Esophagus squamous epithelium (tissue), 5 donors: ENCODE data around the gene SHANK2. TPM values are rescaled to one million over a fixed set of nuclear protein-coding genes. Genes with fewer than 3 reads are reported as not detected.

ENCODE experiments used
- DNase-seq: peaks from one replicate; lab custom pipeline; 2025; lab: John Stamatoyannopoulos, UW
- H3K27ac ChIP-seq, 4 donors: fragments of 200-600 bp; sonication (generic); one replicate each; pipeline ENCODE4 v1.5.1; 2016 to 2019; ENCODE audit warnings: mild to moderate bottlenecking in 1 of 4
- H3K27me3 ChIP-seq, 4 donors: fragments of 200-600 bp; sonication (generic); 1 replicate in 3 of 4; 2 replicates in 1 of 4; pipeline versions ENCODE4 v1.5.1 to v1.6.0; 2017 to 2021; ENCODE audit warnings: antibody characterized with exemption in 1 of 4
- H3K36me3 ChIP-seq, 3 donors: fragments of 200-600 bp; sonication (generic); one replicate each; pipeline ENCODE4 v1.5.1; 2016 to 2019
- H3K4me1 ChIP-seq, 3 donors: fragments of 200-600 bp; sonication (generic); one replicate each; pipeline ENCODE4 v1.5.1; 2017 to 2019
- H3K4me3 ChIP-seq, 4 donors: fragments of 200-600 bp; sonication (generic); 1 replicate in 3 of 4; 2 replicates in 1 of 4; pipeline ENCODE4 v1.5.1; 2016 to 2019; ENCODE audit warnings: mild to moderate bottlenecking in 2 of 4, moderate library complexity in 1 of 4
- H3K9me3 ChIP-seq, 3 donors: fragments of 200-600 bp; sonication (generic); one replicate each; pipeline ENCODE4 v1.5.1; 2016 to 2019
- POLR2A ChIP-seq, 4 donors: fragments of 450-650 bp; IDR thresholded peaks; one replicate each; pipeline ENCODE4 v1.6.1; 2017; ENCODE audit warnings: antibody characterized with exemption in 4 of 4, mild to moderate bottlenecking in 4 of 4, moderate library complexity in 3 of 4
- WGBS, 2 donors: methylation state at CpG; one replicate each; pipeline ENCODE4 v1.1.5; 2018; 5-methylcytosine and 5-hydroxymethylcytosine counted together
- intact Hi-C: fragments of 100-400 bp; cut with DNase I; formaldehyde crosslinking; loops from one replicate; pipeline ENCODE4 v1.15.0; 2022
- total RNA-seq, 4 donors: library from RNA; depleted of rRNA; stranded (reverse); fragments of >200 nt; gene quantifications; one replicate each; pipeline ENCODE4 v1.1.0, GENCODE V29; 2016
- TF ChIP-seq, protein P1 (sequence below), 6 experiments: fragments of 450-650 bp in 4 of 6; fragments of 200-600 bp in 2 of 6; sonication (generic) in 2 of 6; IDR thresholded peaks; one replicate each; pipeline ENCODE4 v1.5.1; 2016 to 2019; ENCODE audit warnings: antibody characterized with exemption in 6 of 6, mild to moderate bottlenecking in 4 of 6, moderate library complexity in 4 of 6
- donor health status: DM: yes; HTN: yes; CAD: no.

SHANK2 gene
- total RNA-seq, 4 donors from 2014 or later, result 2.5 to 12.6 (median 4.8) TPM

DNA sequence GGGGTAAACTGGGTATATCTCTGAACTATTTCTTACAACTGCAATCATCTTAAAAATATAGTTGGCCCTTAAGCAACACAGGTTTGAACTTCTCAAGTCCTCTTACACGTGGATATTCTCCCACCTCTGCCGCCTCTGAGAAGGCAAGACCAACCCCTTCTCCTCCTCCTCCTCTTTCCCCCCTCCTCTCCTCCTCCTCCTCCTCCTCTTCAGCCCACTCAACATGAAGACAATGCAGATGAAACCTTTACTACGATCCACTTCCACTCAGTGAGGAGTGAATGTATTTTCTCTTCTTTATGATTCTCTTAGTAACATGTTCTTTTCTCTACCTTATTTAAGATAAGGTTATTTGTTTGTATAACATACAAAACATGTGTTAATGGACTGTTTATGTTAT lies 20.0 kb downstream of the SHANK2 start:
- intact Hi-C loops, result no loop called here
- H3K27ac ChIP-seq, result no peak overlapping the region
- H3K27me3 ChIP-seq, result no peaks in the 10 kb centered on the region
- no peaks in the 10 kb centered on the region for H3K4me1 ChIP-seq
- H3K36me3 ChIP-seq, result no peaks in the 10 kb centered on the region
- WGBS, 2 donors, result 59 to 67% methylated on average over 3 of the region's 3 CpGs
- no peak overlapping the region for H3K4me3 ChIP-seq
- peaks cover 0 to 7% (median 4%) of the 10 kb centered on the region in 3 donors for H3K9me3 ChIP-seq
- no peak for DNase-seq
- TF ChIP-seq, protein P1, sequence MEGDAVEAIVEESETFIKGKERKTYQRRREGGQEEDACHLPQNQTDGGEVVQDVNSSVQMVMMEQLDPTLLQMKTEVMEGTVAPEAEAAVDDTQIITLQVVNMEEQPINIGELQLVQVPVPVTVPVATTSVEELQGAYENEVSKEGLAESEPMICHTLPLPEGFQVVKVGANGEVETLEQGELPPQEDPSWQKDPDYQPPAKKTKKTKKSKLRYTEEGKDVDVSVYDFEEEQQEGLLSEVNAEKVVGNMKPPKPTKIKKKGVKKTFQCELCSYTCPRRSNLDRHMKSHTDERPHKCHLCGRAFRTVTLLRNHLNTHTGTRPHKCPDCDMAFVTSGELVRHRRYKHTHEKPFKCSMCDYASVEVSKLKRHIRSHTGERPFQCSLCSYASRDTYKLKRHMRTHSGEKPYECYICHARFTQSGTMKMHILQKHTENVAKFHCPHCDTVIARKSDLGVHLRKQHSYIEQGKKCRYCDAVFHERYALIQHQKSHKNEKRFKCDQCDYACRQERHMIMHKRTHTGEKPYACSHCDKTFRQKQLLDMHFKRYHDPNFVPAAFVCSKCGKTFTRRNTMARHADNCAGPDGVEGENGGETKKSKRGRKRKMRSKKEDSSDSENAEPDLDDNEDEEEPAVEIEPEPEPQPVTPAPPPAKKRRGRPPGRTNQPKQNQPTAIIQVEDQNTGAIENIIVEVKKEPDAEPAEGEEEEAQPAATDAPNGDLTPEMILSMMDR (IDR thresholded peaks at IDR 0.05), result no peak
- no peak for TF ChIP-seq POLR2A (IDR thresholded peaks at IDR 0.05)

DNA sequence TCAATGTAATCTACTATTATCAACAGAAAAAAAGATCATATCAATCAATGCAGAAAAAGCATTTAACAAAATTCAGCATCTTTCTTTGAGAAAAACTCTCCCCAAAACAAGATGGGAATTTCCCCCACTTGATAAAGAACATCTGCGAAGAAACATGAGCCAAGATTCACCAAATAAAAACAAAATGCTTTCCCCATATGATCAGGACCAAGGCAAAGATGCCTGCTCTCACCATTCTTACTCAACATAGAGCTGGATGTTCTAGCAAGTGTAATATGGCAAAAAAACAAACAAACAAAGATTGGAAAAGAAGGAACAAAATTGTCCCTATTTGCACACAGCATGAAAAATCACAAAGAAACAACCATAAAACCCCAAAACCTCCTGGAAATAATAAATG lies 23.4 kb downstream of the SHANK2 start:
- TF ChIP-seq, protein P1 (IDR thresholded peaks at IDR 0.05), result no peak
- no peak for TF ChIP-seq POLR2A (IDR thresholded peaks at IDR 0.05)
- no peaks in the 10 kb centered on the region for H3K27me3 ChIP-seq
- H3K9me3 ChIP-seq, result peaks cover 0 to 17% (median 8%) of the 10 kb centered on the region in 3 donors
- no peak overlapping the region for H3K27ac ChIP-seq
- no peak overlapping the region for H3K4me3 ChIP-seq
- H3K4me1 ChIP-seq, result no peaks in the 10 kb centered on the region
- intact Hi-C loops, result no loop called here
- no peaks in the 10 kb centered on the region for H3K36me3 ChIP-seq
- DNase-seq, result no peak
- 79 to 82% methylated on average over 1 of the region's 1 CpG for WGBS, 2 donors

DNA sequence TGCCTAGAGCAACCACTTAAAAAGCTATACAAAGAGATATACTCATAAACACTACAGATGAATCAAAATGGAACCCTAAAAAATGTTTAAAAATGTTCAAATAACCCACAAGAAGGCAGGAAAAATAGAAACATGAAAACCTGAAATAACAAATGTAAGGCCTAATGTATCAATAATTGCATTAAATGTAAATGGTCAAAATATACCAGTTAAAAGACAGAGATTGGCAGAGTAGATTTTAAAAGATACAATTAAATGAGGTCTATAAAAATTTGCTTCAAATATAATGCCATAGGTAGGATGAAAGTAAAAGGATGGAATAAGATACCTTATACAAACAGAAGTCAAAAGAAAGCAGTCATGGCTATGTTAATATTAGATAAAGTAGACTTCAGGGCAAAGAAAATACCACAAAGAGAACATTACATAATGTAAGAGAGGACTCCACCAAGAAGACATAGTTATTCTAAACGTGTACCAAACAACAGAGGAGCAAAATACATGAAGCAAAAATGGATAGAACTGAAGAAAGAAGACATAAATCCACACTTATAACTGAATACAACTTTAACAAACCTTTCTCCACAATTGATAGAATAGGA lies 25.2 kb downstream of the SHANK2 start:
- TF ChIP-seq POLR2A (IDR thresholded peaks at IDR 0.05), result no peak
- 18 to 42% methylated on average over 1 of the region's 1 CpG for WGBS, 2 donors

DNA sequence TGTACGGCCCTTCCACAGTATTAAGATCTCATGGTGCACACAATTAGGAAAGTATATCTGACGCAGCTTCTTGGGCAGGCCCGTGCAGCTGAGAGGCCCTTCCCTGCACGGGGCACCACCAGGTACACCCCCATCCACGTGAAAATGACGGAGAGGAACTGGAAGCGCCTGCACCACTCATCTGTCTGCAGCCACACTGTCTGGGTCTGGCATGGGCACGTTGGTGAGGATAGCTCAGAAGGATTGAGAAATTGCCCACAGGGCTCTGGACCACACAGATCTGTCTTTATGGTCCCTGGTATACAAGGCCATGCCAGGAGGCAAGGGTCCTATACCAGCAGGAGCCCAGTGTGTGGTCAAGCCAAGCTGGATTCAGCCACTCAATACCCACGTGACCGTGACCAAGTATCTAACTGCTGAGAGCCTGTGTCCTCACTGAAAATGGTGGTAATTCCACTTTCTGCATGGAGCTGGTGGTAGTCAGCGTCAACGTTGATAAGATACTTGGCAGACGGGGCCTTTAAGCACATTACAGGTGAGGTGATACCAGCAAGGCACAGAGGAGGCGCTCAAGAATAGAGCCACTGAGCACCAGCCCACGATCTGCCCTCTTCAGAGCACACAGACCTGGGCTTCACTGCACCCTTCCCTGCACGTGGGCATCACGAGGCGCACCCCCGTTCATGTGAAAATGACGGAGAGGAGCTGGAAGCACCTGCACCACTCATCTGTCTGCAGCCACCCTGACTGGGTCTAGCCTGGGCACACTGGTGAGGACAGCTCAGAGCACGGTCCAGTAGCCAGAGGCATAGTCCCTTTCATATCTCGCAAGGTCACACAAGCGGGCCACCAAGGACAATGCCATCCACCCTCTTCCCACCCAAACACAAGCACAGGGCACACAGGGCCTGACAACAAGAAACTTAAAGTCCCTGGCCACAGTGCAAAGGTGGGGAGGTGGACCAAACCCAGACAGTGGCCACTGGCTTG lies 28.4 kb downstream of the SHANK2 start:
- DNase-seq, result no peak

More for the DNA sequence above, 25.2 kb downstream of the SHANK2 start:
- intact Hi-C loops, result no loop called here
- Histone ChIP-seq H3K36me3 (no peaks in the 10 kb centered on the region), H3K4me1 (no peaks in the 10 kb centered on the region), H3K4me3 (no peak overlapping the region), H3K27ac (no peak overlapping the region), H3K27me3 (peaks cover 0 to 3% (median 0%) of the 10 kb centered on the region in 4 donors), H3K9me3 (peaks cover 0 to 17% (median 8%) of the 10 kb centered on the region in 3 donors)
- no peak for DNase-seq

DNA sequence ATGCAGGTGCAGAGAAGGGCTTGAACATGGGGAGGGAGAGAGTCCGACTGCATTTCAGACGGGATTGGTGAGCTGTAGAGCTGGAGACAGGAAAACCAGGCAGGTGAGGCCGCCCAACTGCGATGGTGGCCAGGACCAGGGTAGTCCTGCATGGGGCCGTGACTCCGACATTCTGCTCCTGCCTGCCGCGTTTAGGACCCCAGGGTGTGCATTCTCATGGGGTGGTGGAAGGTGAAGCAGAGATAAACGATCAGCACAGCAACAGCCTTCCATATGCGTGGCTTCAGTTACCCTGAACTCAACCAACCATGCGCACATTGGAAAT lies 29.3 kb downstream of the SHANK2 start:
- Histone ChIP-seq H3K9me3 (peaks cover 0 to 17% (median 8%) of the 10 kb centered on the region in 3 donors), H3K27ac (no peak overlapping the region), H3K27me3 (peaks cover 0 to 8% (median 0%) of the 10 kb centered on the region in 4 donors), H3K4me3 (no peak overlapping the region), H3K36me3 (no peaks in the 10 kb centered on the region), H3K4me1 (no peaks in the 10 kb centered on the region)
- no peak for TF ChIP-seq POLR2A (IDR thresholded peaks at IDR 0.05)
- TF ChIP-seq, protein P1 (IDR thresholded peaks at IDR 0.05), result no peak
- no peak for DNase-seq
- 89% methylated on average over 7 to 11 of the region's 11 CpGs for WGBS, 2 donors
- intact Hi-C loops, result no loop called here

More for the DNA sequence above, 28.4 kb downstream of the SHANK2 start:
- intact Hi-C loops, result no loop called here
- Histone ChIP-seq H3K36me3 (no peaks in the 10 kb centered on the region), H3K4me3 (no peak overlapping the region), H3K27me3 (peaks cover 0 to 8% (median 0%) of the 10 kb centered on the region in 4 donors), H3K27ac (no peak overlapping the region), H3K4me1 (no peaks in the 10 kb centered on the region), H3K9me3 (peaks cover 0 to 17% (median 8%) of the 10 kb centered on the region in 3 donors)
- WGBS, 2 donors, result 81 to 99% methylated on average over 9 to 10 of the region's 23 CpGs
- no peak for TF ChIP-seq POLR2A (IDR thresholded peaks at IDR 0.05)
- TF ChIP-seq, protein P1 (IDR thresholded peaks at IDR 0.05), result no peak
